ENCODE results near the gene MORN1.

Gene MORN1

DNA sequence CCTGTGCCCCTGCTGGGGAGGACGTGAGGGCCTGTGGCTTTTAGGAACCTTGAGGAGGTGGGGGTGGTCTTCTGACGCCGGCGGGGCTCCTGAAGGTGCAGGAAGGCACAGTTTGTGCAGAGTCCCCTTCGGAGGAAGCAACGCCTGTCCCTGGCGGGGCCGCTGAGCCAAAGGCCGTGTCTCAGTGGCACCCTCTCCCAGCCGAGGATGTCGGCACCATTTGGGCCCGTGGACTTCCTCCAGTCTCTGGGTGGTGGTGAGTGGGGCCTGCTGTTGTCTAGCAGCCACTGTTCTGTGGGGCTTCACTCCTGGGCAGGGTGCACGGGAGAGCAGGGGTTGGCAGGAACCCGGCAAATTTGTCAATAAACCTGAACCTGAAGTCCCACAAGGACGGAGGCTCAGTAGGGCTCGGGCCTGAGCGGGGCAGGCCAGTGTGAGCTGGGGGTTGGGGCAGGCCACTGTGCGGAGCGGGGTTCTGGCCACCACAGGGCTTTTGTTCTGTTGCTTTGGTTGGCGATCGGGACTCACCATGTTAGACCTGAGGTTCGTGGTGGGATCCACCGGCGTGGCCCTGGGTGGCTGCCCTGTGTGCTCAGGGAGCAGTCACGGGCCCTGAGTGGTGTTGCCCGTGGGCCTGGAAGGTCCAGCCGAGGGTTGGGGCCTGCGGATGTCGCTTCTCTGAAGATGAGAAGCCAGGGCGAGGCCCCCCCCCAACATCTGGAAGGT lies 98.5 kb downstream of the MORN1 start:
- Histone ChIP-seq H2AFZ (ENCODE audit: low read length) (no peak overlapping the region), H3K27me3 (ENCODE audit: insufficient read depth, low read length, poor library complexity, severe bottlenecking) (no peaks in the 10 kb centered on the region), H3F3A (ENCODE audit: low read depth) (no peaks in the 10 kb centered on the region), H3K9ac (ENCODE audit: low read depth, low read length, poor library complexity, severe bottlenecking) (no peak overlapping the region), H4K20me1 (ENCODE audit: insufficient read depth, low read length, poor library complexity, severe bottlenecking) (peaks cover 37% of the 10 kb centered on the region), H3K4me3 (ENCODE audit: low read length, poor library complexity, severe bottlenecking) (no peak overlapping the region), H3K9me3 (ENCODE audit: insufficient read depth, low read depth, low read length) (no peaks in the 10 kb centered on the region), H3K4me1 (ENCODE audit: insufficient read depth, low read length, poor library complexity, severe bottlenecking) (peaks cover 50% of the 10 kb centered on the region), H3K36me3 (ENCODE audit: insufficient read depth, low read length) (no peaks in the 10 kb centered on the region), H3K79me2 (ENCODE audit: insufficient read depth, low read length) (peaks cover 91% of the 10 kb centered on the region), H3K9me2 (replicated peaks; ENCODE audit: low read depth, low read length) (no peaks in the 10 kb centered on the region), H3K4me2 (ENCODE audit: low read depth, low read length, poor library complexity, severe bottlenecking) (no peak overlapping the region)
- TF ChIP-seq, protein P1, sequence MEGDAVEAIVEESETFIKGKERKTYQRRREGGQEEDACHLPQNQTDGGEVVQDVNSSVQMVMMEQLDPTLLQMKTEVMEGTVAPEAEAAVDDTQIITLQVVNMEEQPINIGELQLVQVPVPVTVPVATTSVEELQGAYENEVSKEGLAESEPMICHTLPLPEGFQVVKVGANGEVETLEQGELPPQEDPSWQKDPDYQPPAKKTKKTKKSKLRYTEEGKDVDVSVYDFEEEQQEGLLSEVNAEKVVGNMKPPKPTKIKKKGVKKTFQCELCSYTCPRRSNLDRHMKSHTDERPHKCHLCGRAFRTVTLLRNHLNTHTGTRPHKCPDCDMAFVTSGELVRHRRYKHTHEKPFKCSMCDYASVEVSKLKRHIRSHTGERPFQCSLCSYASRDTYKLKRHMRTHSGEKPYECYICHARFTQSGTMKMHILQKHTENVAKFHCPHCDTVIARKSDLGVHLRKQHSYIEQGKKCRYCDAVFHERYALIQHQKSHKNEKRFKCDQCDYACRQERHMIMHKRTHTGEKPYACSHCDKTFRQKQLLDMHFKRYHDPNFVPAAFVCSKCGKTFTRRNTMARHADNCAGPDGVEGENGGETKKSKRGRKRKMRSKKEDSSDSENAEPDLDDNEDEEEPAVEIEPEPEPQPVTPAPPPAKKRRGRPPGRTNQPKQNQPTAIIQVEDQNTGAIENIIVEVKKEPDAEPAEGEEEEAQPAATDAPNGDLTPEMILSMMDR (conservative IDR thresholded peaks at IDR 0.05; ENCODE audit: low read length): no peak
- no peak for TF ChIP-seq EZH2phosphoT487 (IDR thresholded peaks at IDR 0.05; ENCODE audit: borderline replicate concordance)

DNA sequence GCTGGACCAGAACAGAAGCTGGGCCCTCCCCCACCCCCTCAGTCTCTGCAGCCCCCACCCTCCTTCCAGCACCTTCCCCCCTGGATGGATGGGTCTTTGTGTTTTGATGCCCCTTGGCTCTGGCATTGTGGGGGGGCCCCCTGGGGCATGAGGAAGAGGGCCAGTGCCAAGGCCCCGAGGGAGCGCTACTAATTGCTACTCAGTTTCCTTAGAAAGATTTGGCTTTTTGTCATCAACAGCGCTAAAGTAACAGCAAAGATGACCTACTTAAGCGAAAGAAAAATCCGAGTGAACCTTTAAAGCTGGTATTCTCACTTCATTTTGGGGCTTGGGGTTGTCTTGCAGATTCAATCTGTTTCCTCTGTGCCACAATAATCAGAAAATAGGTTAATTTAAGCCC lies 99.8 kb downstream of the MORN1 start:
- peak overlapping the region; percentile 86 for H3K4me2 ChIP-seq (ENCODE audit: low read depth, low read length, poor library complexity, severe bottlenecking)
- no peak overlapping the region for H3K4me3 ChIP-seq (ENCODE audit: low read length, poor library complexity, severe bottlenecking)
- H3K27me3 ChIP-seq (ENCODE audit: insufficient read depth, low read length, poor library complexity, severe bottlenecking): no peaks in the 10 kb centered on the region
- H3K9ac ChIP-seq (ENCODE audit: low read depth, low read length, poor library complexity, severe bottlenecking): no peak overlapping the region
- peaks cover 50% of the 10 kb centered on the region for H3K4me1 ChIP-seq (ENCODE audit: insufficient read depth, low read length, poor library complexity, severe bottlenecking)
- H3K79me2 ChIP-seq (ENCODE audit: insufficient read depth, low read length): peaks cover 84% of the 10 kb centered on the region
- no peaks in the 10 kb centered on the region for H3F3A ChIP-seq (ENCODE audit: low read depth)
- H3K9me2 ChIP-seq (replicated peaks; ENCODE audit: low read depth, low read length): no peaks in the 10 kb centered on the region
- no peak for TF ChIP-seq EZH2phosphoT487 (IDR thresholded peaks at IDR 0.05; ENCODE audit: borderline replicate concordance)
- TF ChIP-seq, protein P1 (conservative IDR thresholded peaks at IDR 0.05; ENCODE audit: low read length): no peak
- no peaks in the 10 kb centered on the region for H3K9me3 ChIP-seq (ENCODE audit: insufficient read depth, low read depth, low read length)
- H3K36me3 ChIP-seq (ENCODE audit: insufficient read depth, low read length): no peaks in the 10 kb centered on the region
- peaks cover 40% of the 10 kb centered on the region for H4K20me1 ChIP-seq (ENCODE audit: insufficient read depth, low read length, poor library complexity, severe bottlenecking)
- no peak overlapping the region for H2AFZ ChIP-seq (ENCODE audit: low read length)

- H2AFZ ChIP-seq (ENCODE audit: low read length): no peak overlapping the region
- H4K20me1 ChIP-seq (ENCODE audit: insufficient read depth, low read length, poor library complexity, severe bottlenecking): peaks cover 40% of the 10 kb centered on the region
- no peaks in the 10 kb centered on the region for H3F3A ChIP-seq (ENCODE audit: low read depth)
- TF ChIP-seq, protein P1 (conservative IDR thresholded peaks at IDR 0.05; ENCODE audit: low read length): no peak
- no peak for TF ChIP-seq EZH2phosphoT487 (IDR thresholded peaks at IDR 0.05; ENCODE audit: borderline replicate concordance)
- peak overlapping the region; percentile 86 for H3K4me2 ChIP-seq (ENCODE audit: low read depth, low read length, poor library complexity, severe bottlenecking)
- H3K9ac ChIP-seq (ENCODE audit: low read depth, low read length, poor library complexity, severe bottlenecking): peak overlapping the region; percentile 54
- peaks cover 50% of the 10 kb centered on the region for H3K4me1 ChIP-seq (ENCODE audit: insufficient read depth, low read length, poor library complexity, severe bottlenecking)
- H3K27me3 ChIP-seq (ENCODE audit: insufficient read depth, low read length, poor library complexity, severe bottlenecking): no peaks in the 10 kb centered on the region
- peaks cover 78% of the 10 kb centered on the region for H3K79me2 ChIP-seq (ENCODE audit: insufficient read depth, low read length)
- peak overlapping the region; percentile 59 for H3K4me3 ChIP-seq (ENCODE audit: low read length, poor library complexity, severe bottlenecking)
- H3K9me3 ChIP-seq (ENCODE audit: insufficient read depth, low read depth, low read length): no peaks in the 10 kb centered on the region
- H3K9me2 ChIP-seq (replicated peaks; ENCODE audit: low read depth, low read length): no peaks in the 10 kb centered on the region
- H3K36me3 ChIP-seq (ENCODE audit: insufficient read depth, low read length): no peaks in the 10 kb centered on the region
Observed at GRCh38 chr1:2290595-2291510, 100.5 kb downstream of the MORN1 start.
